Mucosa of descending colon (tissue), 3 donors: ENCODE measurements around the gene KAT14. TPM values are rescaled to one million over a fixed set of nuclear protein-coding genes. Genes with fewer than 3 reads are reported as not detected.
"Not testable (repeated sequence)": the region's sequence is repeated elsewhere in the genome, so short reads cannot be mapped to it uniquely, and the experiment has no call there.

Source experiments
- ATAC-seq: fragments of 200-7000 bp; cut with Tn5 transposase; one replicate; pipeline ENCODE4 v1.9.1; 2020; ENCODE audit warnings: mild to moderate bottlenecking, moderate library complexity
- DNase-seq, 3 donors: peaks; one replicate each; pipeline ENCODE4 v3.0.0-alpha.2; 2020
- H3K36me3 ChIP-seq: fragments of 200-600 bp; one replicate; pipeline ENCODE4 v1.8.0; 2021; ENCODE audit warnings: low read depth, mild to moderate bottlenecking
- H3K4me1 ChIP-seq: fragments of 200-600 bp; one replicate; pipeline ENCODE4 v1.8.0; 2021; ENCODE audit warnings: low read depth, mild to moderate bottlenecking
- H3K4me3 ChIP-seq: fragments of 200-600 bp; one replicate; pipeline ENCODE4 v1.8.0; 2021; ENCODE audit warnings: mild to moderate bottlenecking
- H3K9me3 ChIP-seq: fragments of 200-600 bp; one replicate; pipeline ENCODE4 v1.8.0; 2021; ENCODE audit warnings: mild to moderate bottlenecking
- CTCF ChIP-seq: fragments of 200-600 bp; IDR thresholded peaks from one replicate; pipeline ENCODE4 v1.8.0; 2022; ENCODE audit warnings: antibody characterized with exemption, mild to moderate bottlenecking
- intact Hi-C, 2 donors: fragments of 100-400 bp; cut with DNase I in 1 of 2; cut with micrococcal nuclease in 1 of 2; formaldehyde crosslinking; loops; one replicate each; pipeline versions ENCODE4 v1.11.0 to v1.11.1; 2022; cut with DNase I, micrococcal nuclease
- long read RNA-seq, 2 donors: library from polyadenylated mRNA; unstranded; transcript quantifications; one replicate each; pipeline ENCODE4 v2.0.0, GENCODE V29; 2019 to 2021
- total RNA-seq, 3 donors: library from RNA; stranded (reverse); fragmentation: NEBNext Ultra II Directional in 2 of 3; extraction: Animal tissue kit (Norgen Biotek cat#: 25700) in 2 of 3; gene quantifications; one replicate each; pipeline versions ENCODE4 v1.2.1 to v1.2.4, GENCODE V29; 2021 to 2023
- donor health status: DM: no; HTN: no; CAD: no; lungs with moderate emphysema.
- donor health status: DM: no; HTN: no; CAD: no.
- donor health status: DM: no; HTN: yes; CAD: no.

The KAT14 gene
- total RNA-seq: 10 to 100 TPM; 13.0 to 23.4 (median 16.6) TPM
- long read RNA-seq, donor 1, partial matches to known transcripts: 4 of 36 reads
- long read RNA-seq, donor 1, other reads (novel, unspliced or antisense): 31 of 36 reads
- long read RNA-seq, donor 2, partial matches to known transcripts: 0 of 6 reads
- long read RNA-seq, donor 2, other reads (novel, unspliced or antisense): 3 of 6 reads

GRCh38 chr20:18137412-18138265 is at the start of gene KAT14, which contains the start of gene PET117:
Gene KAT14 (plus strand): TSS chr20:18137863. CDS start chr20:18142661, 4,798 bp downstream.
Gene PET117 (plus strand): TSS chr20:18137863. CDS start chr20:18137956, 93 bp downstream.
- Histone ChIP-seq H3K4me3 (peak within 1 kb of the TSS; percentile 60), H3K4me1 (peaks cover 6% of the 10 kb centered on the region), H3K36me3 (no peaks in the 10 kb centered on the region), H3K9me3 (no peaks in the 10 kb centered on the region)
- intact Hi-C loops: no loop called here
- DNase-seq (peak; percentile 93 to 96 (median 93)), ATAC-seq (peak; percentile 98)
- no peak for TF ChIP-seq CTCF

- DNase-seq, H3K4me3 ChIP-seq, intact Hi-C loops, H3K9me3 ChIP-seq, H3K36me3 ChIP-seq, H3K4me1 ChIP-seq, ATAC-seq: not testable (repeated sequence)
These were observed 49.4 kb upstream of the KAT14 start for GRCh38 chr20:18088298-18088697.

GRCh38 chr20:18088841-18089240 is 48.8 kb upstream of the KAT14 start:
- H3K4me3 ChIP-seq, H3K36me3 ChIP-seq, intact Hi-C loops, H3K4me1 ChIP-seq, DNase-seq, H3K9me3 ChIP-seq, ATAC-seq: not testable (repeated sequence)

GRCh38 chr20:18090044-18090443 is 47.6 kb upstream of the KAT14 start:
- DNase-seq: no peak
- no peaks in the 10 kb centered on the region for H3K36me3 ChIP-seq
- H3K4me1 ChIP-seq: peaks cover 3% of the 10 kb centered on the region
- no peak overlapping the region for H3K4me3 ChIP-seq
- no peak for TF ChIP-seq CTCF
- intact Hi-C loops: no loop called here
- no peak for ATAC-seq
- no peaks in the 10 kb centered on the region for H3K9me3 ChIP-seq

- no peaks in the 10 kb centered on the region for H3K36me3 ChIP-seq
- no peak for DNase-seq
- TF ChIP-seq CTCF: no peak
- intact Hi-C loops: no loop called here
- H3K4me3 ChIP-seq: no peak overlapping the region
- ATAC-seq: no peak
- H3K4me1 ChIP-seq: peaks cover 3% of the 10 kb centered on the region
- H3K9me3 ChIP-seq: no peaks in the 10 kb centered on the region
These were observed 47.2 kb upstream of the KAT14 start for GRCh38 chr20:18090477-18090876.

GRCh38 chr20:18091623-18092022 is 46.0 kb upstream of the KAT14 start:
- intact Hi-C loops: no loop called here
- ATAC-seq: peak; percentile 92
- no peak for TF ChIP-seq CTCF
- Histone ChIP-seq H3K36me3 (no peaks in the 10 kb centered on the region), H3K9me3 (no peaks in the 10 kb centered on the region), H3K4me3 (no peak overlapping the region), H3K4me1 (peaks cover 3% of the 10 kb centered on the region)
- no peak for DNase-seq
